ENCODE measurements around the gene HEY2.

HEY2 gene

DNA sequence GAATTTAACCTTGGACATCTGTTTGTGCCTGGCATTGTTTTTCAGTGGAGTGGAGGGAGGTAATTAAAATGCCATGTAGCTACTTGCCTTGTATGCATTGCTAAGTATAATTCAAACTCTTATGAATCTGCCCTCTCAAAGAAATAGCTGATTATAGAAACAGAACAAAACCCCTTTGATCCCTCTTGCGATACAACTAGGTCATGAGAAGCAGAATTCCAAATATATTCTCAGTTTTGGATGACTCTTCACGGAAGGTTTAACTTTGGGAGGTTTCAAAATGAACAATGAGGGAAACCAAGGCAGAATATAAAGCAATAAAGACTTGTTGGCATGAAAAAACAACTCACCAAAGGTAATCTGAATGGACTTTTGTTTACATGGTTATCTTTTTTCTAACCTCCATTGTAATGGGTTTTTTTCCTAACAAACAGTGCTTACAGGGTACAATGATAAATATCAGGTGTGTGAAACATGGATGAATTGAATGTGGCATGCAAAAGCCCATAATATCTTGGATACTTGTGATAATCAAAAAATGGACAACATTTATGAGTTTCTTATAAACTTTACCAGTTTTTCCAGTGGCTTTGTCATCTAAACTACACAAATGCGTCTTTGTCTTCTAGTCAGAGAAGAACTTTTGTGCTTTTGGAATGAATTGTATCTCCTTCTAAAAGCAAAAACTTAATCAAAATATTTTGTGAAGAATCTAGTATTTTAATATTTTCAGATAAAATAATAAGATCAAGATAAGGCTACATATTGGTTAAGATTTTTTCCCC lies 15.7 kb upstream of the HEY2 start:
- ATAC-seq (no peak), DNase-seq (no peak)
- Mint-ChIP-seq H3K4me3 (no peak overlapping the region), H3K4me1 (no peaks in the 10 kb centered on the region), H3K27ac (no peak overlapping the region), H3K27me3 (peaks cover 25% of the 10 kb centered on the region), H3K9me3 (no peaks in the 10 kb centered on the region), H3K36me3 (ENCODE audit: low read depth) (no peaks in the 10 kb centered on the region)

DNA sequence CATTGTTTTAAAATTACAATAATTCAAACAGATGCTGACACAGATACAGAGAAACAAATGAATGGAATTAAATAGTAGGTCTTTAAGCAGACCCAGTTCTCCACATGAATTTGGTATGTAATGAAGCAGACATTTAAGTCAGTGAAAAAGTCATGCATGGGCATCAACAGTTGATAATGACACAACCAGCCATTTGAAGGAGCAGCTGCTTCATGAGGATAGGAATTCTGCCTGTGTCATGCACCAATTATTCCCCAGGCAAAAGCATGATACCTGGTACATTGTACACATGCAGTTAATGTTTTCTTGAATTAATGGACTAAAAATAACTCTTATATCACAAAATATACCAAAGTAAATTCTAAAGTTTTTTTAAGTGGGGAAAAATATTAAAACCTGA lies 11.2 kb upstream of the HEY2 start:
- no peak for DNase-seq
- Mint-ChIP-seq H3K4me3 (no peak overlapping the region), H3K27me3 (peaks cover 31% of the 10 kb centered on the region), H3K27ac (no peak overlapping the region), H3K9me3 (no peaks in the 10 kb centered on the region), H3K36me3 (ENCODE audit: low read depth) (no peaks in the 10 kb centered on the region), H3K4me1 (no peaks in the 10 kb centered on the region)
- ATAC-seq, result no peak

DNA sequence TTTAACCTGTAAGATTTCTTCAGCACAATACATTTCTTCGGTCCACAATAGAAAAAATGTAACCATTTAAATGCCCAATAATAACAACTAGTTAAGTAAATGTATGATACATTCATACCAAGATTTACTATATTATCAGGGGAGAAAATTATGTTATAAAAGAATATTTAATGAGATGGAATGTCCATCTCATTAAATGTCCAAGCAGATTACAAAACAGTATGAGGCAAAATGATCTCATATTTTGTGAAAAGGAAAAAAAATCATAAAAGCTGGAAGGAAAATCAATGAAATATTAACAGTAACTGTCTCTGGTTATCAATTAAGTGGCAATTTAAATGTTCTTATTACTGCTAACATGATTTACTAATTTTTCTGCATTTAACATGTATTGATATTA lies 10.1 kb upstream of the HEY2 start:
- H3K4me3 Mint-ChIP-seq, result no peak overlapping the region
- no peak for DNase-seq
- H3K27me3 Mint-ChIP-seq, result peaks cover 32% of the 10 kb centered on the region
- no peaks in the 10 kb centered on the region for H3K36me3 Mint-ChIP-seq (ENCODE audit: low read depth)
- no peaks in the 10 kb centered on the region for H3K4me1 Mint-ChIP-seq
- no peak for ATAC-seq
- no peak overlapping the region for H3K27ac Mint-ChIP-seq
- H3K9me3 Mint-ChIP-seq, result no peaks in the 10 kb centered on the region

DNA sequence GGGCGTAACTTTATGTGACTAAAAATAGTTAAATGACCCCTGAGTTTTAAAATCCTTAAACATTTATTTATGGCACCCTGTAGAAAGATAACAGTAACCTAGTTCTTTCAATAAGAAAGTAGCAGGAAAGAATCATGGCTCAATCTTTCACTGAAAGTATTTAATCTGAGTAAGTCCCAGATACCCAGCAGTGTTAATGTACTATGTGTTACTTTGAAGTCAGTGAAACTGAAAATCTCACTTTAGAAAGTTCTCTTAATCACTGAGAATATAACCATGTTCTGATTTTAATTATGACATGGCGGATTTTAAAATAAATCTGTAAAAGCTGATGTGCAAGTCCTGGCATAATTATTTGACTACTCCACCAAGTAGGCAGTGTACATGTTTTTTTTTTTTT lies 8.1 kb upstream of the HEY2 start:
- Mint-ChIP-seq H3K27me3 (peaks cover 46% of the 10 kb centered on the region), H3K27ac (no peak overlapping the region), H3K36me3 (ENCODE audit: low read depth) (no peaks in the 10 kb centered on the region), H3K9me3 (no peaks in the 10 kb centered on the region), H3K4me3 (no peak overlapping the region), H3K4me1 (peaks cover 5% of the 10 kb centered on the region)
- ATAC-seq (no peak), DNase-seq (no peak)

GRCh38 chr6:125742024-125742423 lies 7.4 kb upstream of the HEY2 start:
- H3K27me3 Mint-ChIP-seq, result peaks cover 50% of the 10 kb centered on the region

DNA sequence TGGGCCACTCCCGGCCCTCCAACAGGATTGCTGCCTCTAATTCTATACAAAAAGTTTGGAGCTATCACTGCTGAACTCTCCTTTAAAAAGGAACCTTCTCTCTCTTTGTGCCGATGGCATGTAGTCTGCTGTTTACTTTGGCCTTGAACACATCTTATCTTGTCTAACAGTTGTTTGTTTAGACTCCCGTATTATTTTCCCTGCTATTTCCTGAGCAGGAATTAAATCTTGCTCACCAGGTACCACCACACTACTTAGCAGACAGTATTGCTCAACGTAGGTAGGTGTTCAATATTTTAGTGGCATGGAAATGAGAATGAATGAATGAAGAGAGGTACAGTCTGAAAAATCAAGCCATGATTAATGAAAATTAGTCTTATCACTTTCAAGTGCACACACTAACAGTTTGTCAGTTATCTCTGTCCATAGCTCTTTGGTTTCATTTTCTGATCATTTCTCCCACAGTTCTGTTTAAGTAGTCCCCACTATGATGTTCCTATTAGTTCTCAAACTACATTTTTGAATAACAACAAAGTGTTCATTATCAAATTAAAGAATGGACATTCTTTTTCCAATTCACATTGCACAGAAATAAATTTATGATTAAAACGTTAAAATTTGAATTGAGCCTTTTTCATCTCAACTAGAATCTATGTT lies 6.8 kb upstream of the HEY2 start:
- Mint-ChIP-seq H3K4me3 (no peak overlapping the region), H3K4me1 (peaks cover 16% of the 10 kb centered on the region), H3K36me3 (ENCODE audit: low read depth) (no peaks in the 10 kb centered on the region), H3K9me3 (no peaks in the 10 kb centered on the region), H3K27me3 (peaks cover 47% of the 10 kb centered on the region), H3K27ac (no peak overlapping the region)
- no peak for ATAC-seq
- DNase-seq, result no peak

More at GRCh38 chr6:125742024-125742423, 7.4 kb upstream of the HEY2 start:
- Mint-ChIP-seq H3K27ac (no peak overlapping the region), H3K4me1 (peaks cover 11% of the 10 kb centered on the region), H3K36me3 (ENCODE audit: low read depth) (no peaks in the 10 kb centered on the region), H3K9me3 (no peaks in the 10 kb centered on the region), H3K4me3 (no peak overlapping the region)
- ATAC-seq (no peak), DNase-seq (no peak)

- ATAC-seq (no peak), DNase-seq (no peak)
- Mint-ChIP-seq H3K27me3 (peaks cover 50% of the 10 kb centered on the region), H3K27ac (no peak overlapping the region), H3K4me3 (no peak overlapping the region), H3K9me3 (no peaks in the 10 kb centered on the region), H3K36me3 (ENCODE audit: low read depth) (no peaks in the 10 kb centered on the region), H3K4me1 (peaks cover 21% of the 10 kb centered on the region)
Observed at GRCh38 chr6:125743604-125744003, 5.8 kb upstream of the HEY2 start.

DNA sequence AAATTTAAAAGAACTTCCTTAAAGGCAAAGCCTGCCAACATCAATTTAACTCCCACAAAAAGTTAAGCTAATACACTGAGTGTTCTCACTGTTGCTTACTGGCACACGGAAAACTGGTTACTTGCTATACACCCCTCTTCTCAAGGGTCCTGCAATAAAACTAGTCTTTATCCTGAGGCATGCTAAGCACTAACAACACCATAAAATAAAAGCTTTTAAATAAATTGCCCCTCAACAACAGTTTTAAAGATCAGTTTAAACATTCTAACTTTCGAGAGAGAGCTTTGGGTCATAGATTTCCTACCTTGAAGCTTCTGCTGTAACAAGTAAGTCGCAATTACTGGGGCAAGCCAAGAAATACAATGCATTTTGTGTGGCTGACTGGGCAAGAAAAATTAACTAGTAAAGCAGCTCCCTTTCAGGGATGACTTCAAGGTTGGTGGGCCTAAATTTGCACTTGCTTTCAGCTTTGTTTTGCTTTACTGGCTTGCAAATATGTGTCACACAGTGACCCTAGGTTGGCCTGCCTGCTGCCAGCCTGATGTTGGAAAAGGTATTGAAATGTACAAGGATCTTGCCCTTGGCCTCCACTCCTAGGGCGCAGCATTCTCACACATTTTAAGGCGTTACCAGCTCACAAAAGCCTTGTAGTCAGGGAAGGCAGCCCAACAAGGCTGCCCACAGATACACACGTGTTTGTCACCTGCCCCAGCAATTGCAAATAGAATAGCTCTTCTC lies 4.0 kb upstream of the HEY2 start:
- no peaks in the 10 kb centered on the region for H3K36me3 Mint-ChIP-seq (ENCODE audit: low read depth)
- no peak overlapping the region for H3K4me3 Mint-ChIP-seq
- no peak for ATAC-seq
- H3K9me3 Mint-ChIP-seq, result no peaks in the 10 kb centered on the region
- DNase-seq, result no peak
- peaks cover 56% of the 10 kb centered on the region for H3K27me3 Mint-ChIP-seq
- H3K4me1 Mint-ChIP-seq, result peaks cover 34% of the 10 kb centered on the region
- H3K27ac Mint-ChIP-seq, result no peak overlapping the region

GRCh38 chr6:125746019-125746414 lies 3.4 kb upstream of the HEY2 start:
- Mint-ChIP-seq H3K36me3 (ENCODE audit: low read depth) (no peaks in the 10 kb centered on the region), H3K27ac (no peak overlapping the region), H3K9me3 (no peaks in the 10 kb centered on the region), H3K27me3 (peaks cover 60% of the 10 kb centered on the region), H3K4me1 (peaks cover 37% of the 10 kb centered on the region), H3K4me3 (peak overlapping the region; percentile 85)
- ATAC-seq (no peak), DNase-seq (no peak)

DNA sequence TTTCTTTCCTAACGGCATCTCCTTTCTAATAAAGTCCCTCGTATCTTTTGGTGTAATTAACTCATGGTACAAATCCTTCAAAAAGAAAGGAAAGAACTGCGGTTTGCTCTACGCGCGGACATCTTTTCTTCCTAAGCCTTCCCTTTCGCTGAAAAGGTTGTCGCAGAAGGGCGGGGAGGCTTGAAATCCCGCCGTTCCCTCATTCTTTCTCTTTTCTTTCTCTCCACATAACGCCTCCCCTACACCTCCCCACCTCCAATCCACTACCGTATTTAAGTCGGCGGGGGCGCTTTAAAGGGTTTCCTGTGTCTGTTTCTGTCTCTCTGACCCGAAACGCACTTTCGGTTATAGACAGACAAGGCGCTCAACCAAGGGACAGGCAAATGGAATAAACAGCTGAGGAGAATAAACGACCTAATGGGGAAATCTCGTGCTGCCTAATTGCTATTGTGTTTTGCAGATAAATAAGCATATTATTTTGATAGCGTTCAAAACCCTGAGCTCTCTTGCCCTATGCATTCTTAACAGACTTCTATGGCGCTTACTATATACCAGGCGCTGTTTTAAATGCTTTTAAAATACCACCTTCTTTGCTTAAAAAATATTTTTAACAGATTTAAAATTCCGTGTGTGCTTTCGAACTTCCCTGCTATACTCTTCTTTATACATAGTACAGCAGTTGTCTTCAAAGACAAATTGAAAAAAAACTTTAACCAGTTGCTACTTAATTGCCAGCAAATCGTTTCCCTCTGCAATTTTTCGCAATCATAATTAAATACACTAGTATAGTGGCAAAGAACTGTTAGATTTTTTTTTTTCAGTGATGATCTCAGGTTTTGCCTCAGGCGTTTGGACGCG lies 2.5 kb upstream of the HEY2 start:
- H3K27ac Mint-ChIP-seq, result no peak overlapping the region
- peak overlapping the region; percentile 85 for H3K4me3 Mint-ChIP-seq
- ATAC-seq (peak; percentile 78), DNase-seq (peak; percentile 63)
- H3K27me3 Mint-ChIP-seq, result peaks cover 68% of the 10 kb centered on the region
- H3K4me1 Mint-ChIP-seq, result peaks cover 41% of the 10 kb centered on the region
- no peaks in the 10 kb centered on the region for H3K9me3 Mint-ChIP-seq
- no peaks in the 10 kb centered on the region for H3K36me3 Mint-ChIP-seq (ENCODE audit: low read depth)

GRCh38 chr6:125747589-125748405 lies 1.6 kb upstream of the HEY2 start:
- ATAC-seq (no peak), DNase-seq (peak; percentile 26)
- no peaks in the 10 kb centered on the region for H3K36me3 Mint-ChIP-seq (ENCODE audit: low read depth)
- peak overlapping the region; percentile 31 for H3K27ac Mint-ChIP-seq
- peak overlapping the region; percentile 85 for H3K4me3 Mint-ChIP-seq
- no peaks in the 10 kb centered on the region for H3K9me3 Mint-ChIP-seq
- H3K4me1 Mint-ChIP-seq, result peaks cover 41% of the 10 kb centered on the region
- peaks cover 67% of the 10 kb centered on the region for H3K27me3 Mint-ChIP-seq

GRCh38 chr6:125748406-125749172 lies 843 bp upstream of the HEY2 start:
- peaks cover 41% of the 10 kb centered on the region for H3K4me1 Mint-ChIP-seq
- H3K36me3 Mint-ChIP-seq (ENCODE audit: low read depth), result no peaks in the 10 kb centered on the region
- no peaks in the 10 kb centered on the region for H3K9me3 Mint-ChIP-seq
- H3K4me3 Mint-ChIP-seq, result peak overlapping the region; percentile 78
- H3K27ac Mint-ChIP-seq, result peak overlapping the region; percentile 31
- DNase-seq (peak; percentile 17), ATAC-seq (peak; percentile 1)
- H3K27me3 Mint-ChIP-seq, result peaks cover 69% of the 10 kb centered on the region
